Mesothelial cell of epicardium (in vitro differentiated cells): ENCODE measurements around the gene SYNE1. TPM values are rescaled to one million over a fixed set of nuclear protein-coding genes. Genes with fewer than 3 reads are reported as not detected.

Experiments used
- DNase-seq, 2 experiments: peaks; one replicate each; pipeline ENCODE4 v3.0.0; 2021; ENCODE audit warnings: low spot score in 2 of 2; ENCODE audit not compliant: unreplicated experiment in 2 of 2
- H3K27ac Mint-ChIP-seq: 2 replicates; pipeline ENCODE4 v1.8.0; 2021; ENCODE audit warnings: mixed read lengths
- H3K27me3 Mint-ChIP-seq: 2 replicates; pipeline ENCODE4 v1.8.0; 2021; ENCODE audit warnings: low read depth, mixed read lengths
- H3K36me3 Mint-ChIP-seq: 2 replicates; pipeline ENCODE4 v1.8.0; 2021; ENCODE audit warnings: mixed read lengths
- H3K4me1 Mint-ChIP-seq: 2 replicates; pipeline ENCODE4 v1.8.0; 2021; ENCODE audit warnings: mixed read lengths
- H3K4me3 Mint-ChIP-seq: 2 replicates; pipeline ENCODE4 v1.8.0; 2021; ENCODE audit warnings: mild to moderate bottlenecking, moderate library complexity, mixed read lengths
- H3K9me3 Mint-ChIP-seq: 2 replicates; pipeline ENCODE4 v1.8.0; 2021; ENCODE audit warnings: mixed read lengths
- total RNA-seq: library from RNA; stranded (reverse); gene quantifications from 3 replicates; pipeline ENCODE4 v1.2.1, GENCODE V29; 2021
- TF ChIP-seq, protein P1 (sequence below): fragments of 200-600 bp; sonication (generic); IDR thresholded peaks from one replicate; pipeline ENCODE4 v1.5.0; 2021; ENCODE audit warnings: antibody characterized with exemption; ENCODE audit not compliant: unreplicated experiment

Gene SYNE1
- total RNA-seq, 1 donor from 2014 or later: 60.5 TPM

- Mint-ChIP-seq H3K27me3 (peaks cover 1% of the 10 kb centered on the region), H3K27ac (no peak overlapping the region), H3K4me1 (no peaks in the 10 kb centered on the region), H3K36me3 (peaks cover 21% of the 10 kb centered on the region), H3K4me3 (no peak overlapping the region), H3K9me3 (no peaks in the 10 kb centered on the region)
- no peak for DNase-seq
- TF ChIP-seq, protein P1, sequence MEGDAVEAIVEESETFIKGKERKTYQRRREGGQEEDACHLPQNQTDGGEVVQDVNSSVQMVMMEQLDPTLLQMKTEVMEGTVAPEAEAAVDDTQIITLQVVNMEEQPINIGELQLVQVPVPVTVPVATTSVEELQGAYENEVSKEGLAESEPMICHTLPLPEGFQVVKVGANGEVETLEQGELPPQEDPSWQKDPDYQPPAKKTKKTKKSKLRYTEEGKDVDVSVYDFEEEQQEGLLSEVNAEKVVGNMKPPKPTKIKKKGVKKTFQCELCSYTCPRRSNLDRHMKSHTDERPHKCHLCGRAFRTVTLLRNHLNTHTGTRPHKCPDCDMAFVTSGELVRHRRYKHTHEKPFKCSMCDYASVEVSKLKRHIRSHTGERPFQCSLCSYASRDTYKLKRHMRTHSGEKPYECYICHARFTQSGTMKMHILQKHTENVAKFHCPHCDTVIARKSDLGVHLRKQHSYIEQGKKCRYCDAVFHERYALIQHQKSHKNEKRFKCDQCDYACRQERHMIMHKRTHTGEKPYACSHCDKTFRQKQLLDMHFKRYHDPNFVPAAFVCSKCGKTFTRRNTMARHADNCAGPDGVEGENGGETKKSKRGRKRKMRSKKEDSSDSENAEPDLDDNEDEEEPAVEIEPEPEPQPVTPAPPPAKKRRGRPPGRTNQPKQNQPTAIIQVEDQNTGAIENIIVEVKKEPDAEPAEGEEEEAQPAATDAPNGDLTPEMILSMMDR: no peak
Measured at GRCh38 chr6:152118678-152119077, 518.5 kb downstream of the SYNE1 start.

DNA sequence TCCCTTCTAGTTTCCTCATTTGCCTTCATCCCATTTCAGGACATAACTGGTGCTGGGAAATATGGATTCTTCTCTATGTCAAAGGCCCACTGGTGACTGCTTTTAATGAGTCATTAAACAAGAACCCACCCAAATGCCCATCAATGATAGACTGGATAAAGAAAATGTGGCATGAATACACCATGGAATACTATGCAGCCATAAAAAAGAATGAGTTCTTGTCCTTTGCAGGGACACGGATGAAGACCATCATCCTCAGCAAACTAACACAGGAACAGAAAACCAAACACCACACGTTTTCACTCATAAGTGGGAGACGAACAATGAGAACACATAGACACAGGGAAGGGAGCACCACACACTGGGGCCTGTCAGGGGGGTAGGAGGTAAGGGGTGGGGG, 518.9 kb downstream of the SYNE1 start:
- Mint-ChIP-seq H3K4me1 (no peaks in the 10 kb centered on the region), H3K9me3 (no peaks in the 10 kb centered on the region), H3K27ac (no peak overlapping the region), H3K4me3 (no peak overlapping the region), H3K36me3 (peaks cover 21% of the 10 kb centered on the region), H3K27me3 (peaks cover 1% of the 10 kb centered on the region)
- no peak for DNase-seq
- TF ChIP-seq, protein P1: no peak

GRCh38 chr6:152117156-152118133, 519.7 kb downstream of the SYNE1 start:
- Mint-ChIP-seq H3K27ac (no peak overlapping the region), H3K36me3 (peaks cover 21% of the 10 kb centered on the region), H3K9me3 (no peaks in the 10 kb centered on the region), H3K4me3 (no peak overlapping the region), H3K4me1 (no peaks in the 10 kb centered on the region), H3K27me3 (peaks cover 1% of the 10 kb centered on the region)
- no peak for DNase-seq
- TF ChIP-seq, protein P1: no peak

DNA sequence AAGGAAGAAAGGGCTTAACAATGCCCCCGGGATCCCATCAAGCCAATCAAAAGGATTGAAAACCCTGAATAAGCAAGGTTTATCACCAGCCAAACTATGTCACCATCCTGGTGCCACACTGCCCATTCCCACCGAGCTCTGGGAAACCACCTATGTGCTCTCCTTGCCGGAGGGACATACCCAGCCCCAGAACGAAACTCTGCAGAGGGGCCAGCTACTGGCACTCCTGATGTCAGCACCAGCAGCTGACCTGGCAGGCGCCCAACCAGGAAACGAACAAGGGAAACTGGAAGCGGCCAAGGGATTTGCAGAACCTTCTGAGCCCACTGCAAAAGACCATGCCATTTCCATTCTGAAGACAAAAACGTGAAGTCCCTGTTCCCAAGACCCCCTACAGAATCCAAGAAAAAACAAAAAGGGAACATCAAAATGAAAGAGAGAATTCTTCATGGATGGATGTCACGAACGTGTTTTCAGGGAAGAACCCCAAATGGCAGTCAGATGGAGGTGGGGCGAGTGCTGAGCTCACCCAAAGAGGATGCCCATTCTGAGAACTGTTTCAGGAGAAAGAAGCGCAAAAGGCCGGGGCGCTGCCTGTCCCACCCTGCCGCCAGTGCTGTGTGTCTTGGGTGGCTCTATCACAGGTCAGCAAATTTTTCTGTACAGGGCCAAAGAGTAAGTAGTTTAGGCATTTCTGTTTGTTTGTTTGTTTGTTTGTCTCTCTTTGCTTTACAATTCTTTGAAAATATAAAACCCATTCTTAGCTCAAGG, 524.5 kb downstream of the SYNE1 start:
- H3K9me3 Mint-ChIP-seq: no peaks in the 10 kb centered on the region
- H3K4me1 Mint-ChIP-seq: no peaks in the 10 kb centered on the region
- TF ChIP-seq, protein P1: no peak
- no peaks in the 10 kb centered on the region for H3K27me3 Mint-ChIP-seq
- H3K36me3 Mint-ChIP-seq: no peaks in the 10 kb centered on the region
- no peak overlapping the region for H3K4me3 Mint-ChIP-seq
- H3K27ac Mint-ChIP-seq: no peak overlapping the region
- DNase-seq: no peak

DNA sequence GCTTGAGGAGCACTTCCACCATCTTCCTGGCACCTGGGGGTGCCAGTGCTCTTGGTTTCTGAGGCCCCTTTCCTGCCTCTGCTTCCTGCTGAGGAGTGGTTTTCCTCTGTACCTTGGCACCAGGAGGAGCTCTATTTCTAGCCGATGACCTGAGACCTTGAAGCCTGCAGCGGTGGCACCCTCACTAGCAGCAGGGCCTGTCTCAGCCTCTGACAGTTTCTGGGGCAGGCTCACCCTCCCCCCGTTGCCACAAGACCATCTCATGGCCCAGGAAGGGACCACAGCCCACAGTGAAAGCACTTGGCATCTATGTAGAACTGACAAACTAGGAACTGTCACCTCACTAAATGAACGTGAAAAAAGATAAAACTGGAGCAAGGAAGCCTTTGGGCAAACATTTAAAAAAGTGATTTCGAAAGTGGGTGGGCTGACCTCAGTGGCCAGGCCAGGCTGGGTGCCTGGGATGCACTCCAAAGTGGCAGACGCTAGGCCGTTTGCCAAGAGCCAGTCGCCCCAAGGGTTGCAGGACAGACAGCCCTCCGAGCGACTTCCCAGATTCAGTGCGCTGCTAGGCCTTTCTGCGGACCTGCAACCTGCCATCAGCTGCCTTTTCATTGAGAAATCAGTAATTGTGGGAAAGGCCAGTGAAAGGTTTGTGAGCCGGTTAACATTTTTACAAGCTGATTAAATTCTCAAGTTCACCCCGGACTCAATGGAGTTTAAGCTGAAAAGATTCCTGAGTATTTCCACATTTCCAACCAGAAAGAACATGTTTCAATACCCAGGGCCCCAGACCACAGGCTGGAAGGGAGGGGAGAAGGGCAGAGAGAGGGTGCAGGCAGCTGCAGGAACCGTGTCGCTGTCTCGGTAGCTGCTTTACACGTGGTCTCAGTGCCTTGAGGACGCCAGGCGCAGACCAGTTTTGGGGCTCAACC, 526.0 kb downstream of the SYNE1 start:
- Mint-ChIP-seq H3K9me3 (peaks cover 7% of the 10 kb centered on the region), H3K36me3 (no peaks in the 10 kb centered on the region), H3K4me1 (no peaks in the 10 kb centered on the region), H3K27me3 (no peaks in the 10 kb centered on the region), H3K4me3 (no peak overlapping the region), H3K27ac (no peak overlapping the region)
- TF ChIP-seq, protein P1: no peak
- DNase-seq: no peak
